ENCODE measurements around the gene VPREB3. TPM values are rescaled to one million over a fixed set of nuclear protein-coding genes. Genes with fewer than 3 reads are reported as not detected.

The VPREB3 gene
- total and polyA plus RNA-seq, 4 donors: 0.39 to 1.4 TPM; not detected in 2

DNA sequence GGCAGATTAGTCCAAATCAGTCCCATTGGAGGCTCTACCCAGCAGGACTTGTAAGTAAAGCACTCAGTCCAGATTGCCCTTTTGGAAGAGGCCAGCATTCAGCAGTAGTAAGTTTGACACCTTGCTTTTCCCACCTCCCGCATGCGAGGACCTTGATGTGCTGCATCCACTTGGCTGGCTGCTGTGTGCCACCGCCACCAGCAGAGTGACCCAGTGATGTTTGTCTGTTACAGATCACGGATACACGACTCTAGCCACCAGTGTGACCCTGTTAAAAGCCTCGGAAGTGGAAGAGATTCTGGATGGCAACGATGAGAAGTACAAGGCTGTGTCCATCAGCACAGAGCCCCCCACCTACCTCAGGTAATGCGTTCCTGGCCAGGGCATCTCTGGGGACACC lies 39.1 kb upstream of the VPREB3 start:
- ATAC-seq (ENCODE audit: insufficient read depth, low FRiP score): no peak
- H3K9me3 ChIP-seq (ENCODE audit: control insufficient read depth in 4 of 4, insufficient read depth in 3 of 4, low read length in 3 of 4): no peaks in the 10 kb centered on the region
- no peak for DNase-seq
- peaks cover 14 to 44% (median 40%) of the 10 kb centered on the region in 4 donors for H3K36me3 ChIP-seq (ENCODE audit: control insufficient read depth in 4 of 4, insufficient read depth in 4 of 4, low read length in 4 of 4)
- H3K9ac ChIP-seq (ENCODE audit: insufficient read depth in 1 of 2, low read length in 2 of 2): no peak overlapping the region
- no peaks in the 10 kb centered on the region for H3K27me3 ChIP-seq (ENCODE audit: control insufficient read depth in 3 of 3, insufficient read depth in 3 of 3, low read length in 2 of 3)
- no peak overlapping the region for H3K27ac ChIP-seq (ENCODE audit: low read depth in 1 of 2, low read length in 1 of 2)
- peaks cover 0 to 24% (median 4%) of the 10 kb centered on the region in 5 donors for H3K4me1 ChIP-seq (ENCODE audit: control insufficient read depth in 5 of 5, insufficient read depth in 5 of 5, low read length in 5 of 5)
- no peak overlapping the region for H3K4me3 ChIP-seq
- TF ChIP-seq, protein P1, sequence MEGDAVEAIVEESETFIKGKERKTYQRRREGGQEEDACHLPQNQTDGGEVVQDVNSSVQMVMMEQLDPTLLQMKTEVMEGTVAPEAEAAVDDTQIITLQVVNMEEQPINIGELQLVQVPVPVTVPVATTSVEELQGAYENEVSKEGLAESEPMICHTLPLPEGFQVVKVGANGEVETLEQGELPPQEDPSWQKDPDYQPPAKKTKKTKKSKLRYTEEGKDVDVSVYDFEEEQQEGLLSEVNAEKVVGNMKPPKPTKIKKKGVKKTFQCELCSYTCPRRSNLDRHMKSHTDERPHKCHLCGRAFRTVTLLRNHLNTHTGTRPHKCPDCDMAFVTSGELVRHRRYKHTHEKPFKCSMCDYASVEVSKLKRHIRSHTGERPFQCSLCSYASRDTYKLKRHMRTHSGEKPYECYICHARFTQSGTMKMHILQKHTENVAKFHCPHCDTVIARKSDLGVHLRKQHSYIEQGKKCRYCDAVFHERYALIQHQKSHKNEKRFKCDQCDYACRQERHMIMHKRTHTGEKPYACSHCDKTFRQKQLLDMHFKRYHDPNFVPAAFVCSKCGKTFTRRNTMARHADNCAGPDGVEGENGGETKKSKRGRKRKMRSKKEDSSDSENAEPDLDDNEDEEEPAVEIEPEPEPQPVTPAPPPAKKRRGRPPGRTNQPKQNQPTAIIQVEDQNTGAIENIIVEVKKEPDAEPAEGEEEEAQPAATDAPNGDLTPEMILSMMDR (IDR thresholded peaks at IDR 0.05; ENCODE audit: control extremely low read depth, extremely low read depth): no peak
- 90 to 93% methylated on average over 8 of the region's 8 CpGs for WGBS, 2 donors

DNA sequence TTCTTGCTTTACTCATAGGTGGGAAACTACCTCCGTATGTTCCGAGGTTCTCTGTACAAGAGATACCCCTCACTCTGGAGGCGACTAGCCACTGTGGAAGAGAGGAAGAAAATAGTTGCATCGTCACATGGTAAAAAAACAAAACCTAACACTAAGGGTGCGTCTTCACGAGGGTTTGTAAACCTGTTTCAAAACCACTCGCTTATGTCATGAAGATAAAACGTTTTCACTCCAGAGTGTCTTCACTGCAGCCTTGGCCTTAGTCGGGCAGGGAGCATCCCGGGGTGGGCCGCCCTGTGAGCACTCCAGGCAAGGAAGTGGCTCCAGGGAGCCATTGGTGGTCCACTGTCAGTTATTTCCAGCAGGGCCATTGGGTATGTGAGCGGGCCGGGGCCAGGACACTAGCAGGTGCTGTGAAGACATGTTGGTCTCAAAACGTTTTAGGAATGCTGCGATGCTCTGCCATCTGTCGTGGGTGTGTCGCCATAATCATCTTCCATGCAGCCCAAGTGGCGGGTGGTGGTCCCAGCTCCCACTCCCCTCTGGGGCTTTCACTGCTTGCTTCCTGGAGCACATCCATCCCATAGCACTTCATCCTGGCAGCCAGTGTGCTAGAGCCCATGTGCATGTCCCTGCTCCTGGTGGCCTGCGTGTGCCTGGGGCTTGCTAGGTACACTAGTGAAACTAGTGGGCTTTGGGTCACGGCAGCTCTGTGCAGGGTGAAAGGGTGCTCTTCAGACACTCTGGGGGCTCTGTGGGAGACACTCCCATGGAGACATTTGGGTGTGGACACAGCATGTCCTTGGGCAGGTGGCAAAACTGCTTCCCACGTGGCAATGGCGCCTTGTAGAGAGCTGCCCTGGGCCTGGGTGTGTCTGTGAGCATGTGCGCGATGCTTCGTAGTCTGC lies 37.8 kb upstream of the VPREB3 start:
- ATAC-seq (ENCODE audit: insufficient read depth, low FRiP score) (no peak), DNase-seq (no peak)
- no peaks in the 10 kb centered on the region for H3K27me3 ChIP-seq (ENCODE audit: control insufficient read depth in 3 of 3, insufficient read depth in 3 of 3, low read length in 2 of 3)
- H3K4me3 ChIP-seq: no peak overlapping the region
- no peak overlapping the region for H3K27ac ChIP-seq (ENCODE audit: low read depth in 1 of 2, low read length in 1 of 2)
- H3K36me3 ChIP-seq (ENCODE audit: control insufficient read depth in 4 of 4, insufficient read depth in 4 of 4, low read length in 4 of 4): peaks cover 14 to 39% (median 35%) of the 10 kb centered on the region in 4 donors
- TF ChIP-seq, protein P1 (IDR thresholded peaks at IDR 0.05; ENCODE audit: control extremely low read depth, extremely low read depth): no peak
- H3K9me3 ChIP-seq (ENCODE audit: control insufficient read depth in 4 of 4, insufficient read depth in 3 of 4, low read length in 3 of 4): no peaks in the 10 kb centered on the region
- WGBS, 2 donors: 90 to 94% methylated on average over 25 of the region's 25 CpGs
- H3K4me1 ChIP-seq (ENCODE audit: control insufficient read depth in 5 of 5, insufficient read depth in 5 of 5, low read length in 5 of 5): peaks cover 0 to 33% (median 4%) of the 10 kb centered on the region in 5 donors
- no peak overlapping the region for H3K9ac ChIP-seq (ENCODE audit: insufficient read depth in 1 of 2, low read length in 2 of 2)

DNA sequence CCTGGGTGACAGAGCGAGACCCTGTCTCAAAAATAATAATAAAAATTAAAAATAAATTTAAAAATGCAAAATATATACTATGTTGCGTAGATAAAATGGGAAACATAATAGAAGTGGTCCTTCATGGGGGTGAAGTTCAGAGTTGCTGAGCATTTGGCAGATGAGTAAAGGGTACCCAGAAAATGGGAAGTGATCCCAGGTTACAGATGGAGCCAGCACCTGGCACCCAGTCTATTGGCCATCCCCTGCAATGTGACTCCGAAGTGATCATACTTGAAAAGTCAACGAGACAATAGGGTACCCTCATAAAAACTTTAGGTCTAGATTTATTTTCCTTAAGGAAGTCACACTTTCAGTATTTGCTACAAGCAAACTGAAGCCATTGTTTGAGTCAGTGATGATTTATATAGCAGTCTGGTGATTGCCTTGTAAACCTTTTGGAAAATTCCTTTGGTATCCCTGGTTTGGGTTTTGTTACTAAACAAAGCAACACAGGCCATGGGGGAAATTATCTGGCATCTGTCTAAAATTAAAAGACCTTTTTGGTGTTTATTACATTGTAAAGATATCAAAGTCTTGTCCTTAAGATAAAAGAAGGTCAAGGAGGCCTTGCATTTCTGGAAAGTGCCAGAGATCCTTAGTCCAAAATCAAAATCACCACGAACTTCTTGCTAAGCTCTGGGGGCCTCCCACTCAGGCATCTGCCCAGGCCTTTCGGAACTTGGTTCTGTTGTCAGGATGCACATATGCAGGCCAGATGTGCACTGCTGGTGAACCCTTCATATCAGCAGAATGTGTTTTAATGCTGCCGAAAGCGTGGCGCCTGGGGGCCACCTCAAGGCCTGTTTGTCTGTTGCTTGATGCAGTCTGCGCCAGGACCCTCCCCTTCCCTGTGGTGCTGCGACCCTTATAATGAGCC lies 36.9 kb upstream of the VPREB3 start:
- 81 to 85% methylated on average over 11 of the region's 11 CpGs for WGBS, 2 donors
- ATAC-seq (ENCODE audit: insufficient read depth, low FRiP score): no peak
- Histone ChIP-seq H3K4me3 (no peak overlapping the region), H3K27me3 (ENCODE audit: control insufficient read depth in 3 of 3, insufficient read depth in 3 of 3, low read length in 2 of 3) (no peaks in the 10 kb centered on the region), H3K9ac (ENCODE audit: insufficient read depth in 1 of 2, low read length in 2 of 2) (peak overlapping the region; percentile 9 to 17), H3K36me3 (ENCODE audit: control insufficient read depth in 4 of 4, insufficient read depth in 4 of 4, low read length in 4 of 4) (peaks cover 14 to 34% (median 30%) of the 10 kb centered on the region in 4 donors), H3K9me3 (ENCODE audit: control insufficient read depth in 4 of 4, insufficient read depth in 3 of 4, low read length in 3 of 4) (no peaks in the 10 kb centered on the region), H3K4me1 (ENCODE audit: control insufficient read depth in 5 of 5, insufficient read depth in 5 of 5, low read length in 5 of 5) (peaks cover 0 to 38% (median 9%) of the 10 kb centered on the region in 5 donors), H3K27ac (ENCODE audit: low read depth in 1 of 2, low read length in 1 of 2) (no peak overlapping the region)
- TF ChIP-seq, protein P1 (IDR thresholded peaks at IDR 0.05; ENCODE audit: control extremely low read depth, extremely low read depth): no peak
- DNase-seq: peak in 1 of 3 donors; percentile 53
